Measurements from ENCODE around the gene COQ10A.
A peak's percentile ranks its signal among the peaks of the same experiment; 100 is the strongest.

The COQ10A gene

DNA sequence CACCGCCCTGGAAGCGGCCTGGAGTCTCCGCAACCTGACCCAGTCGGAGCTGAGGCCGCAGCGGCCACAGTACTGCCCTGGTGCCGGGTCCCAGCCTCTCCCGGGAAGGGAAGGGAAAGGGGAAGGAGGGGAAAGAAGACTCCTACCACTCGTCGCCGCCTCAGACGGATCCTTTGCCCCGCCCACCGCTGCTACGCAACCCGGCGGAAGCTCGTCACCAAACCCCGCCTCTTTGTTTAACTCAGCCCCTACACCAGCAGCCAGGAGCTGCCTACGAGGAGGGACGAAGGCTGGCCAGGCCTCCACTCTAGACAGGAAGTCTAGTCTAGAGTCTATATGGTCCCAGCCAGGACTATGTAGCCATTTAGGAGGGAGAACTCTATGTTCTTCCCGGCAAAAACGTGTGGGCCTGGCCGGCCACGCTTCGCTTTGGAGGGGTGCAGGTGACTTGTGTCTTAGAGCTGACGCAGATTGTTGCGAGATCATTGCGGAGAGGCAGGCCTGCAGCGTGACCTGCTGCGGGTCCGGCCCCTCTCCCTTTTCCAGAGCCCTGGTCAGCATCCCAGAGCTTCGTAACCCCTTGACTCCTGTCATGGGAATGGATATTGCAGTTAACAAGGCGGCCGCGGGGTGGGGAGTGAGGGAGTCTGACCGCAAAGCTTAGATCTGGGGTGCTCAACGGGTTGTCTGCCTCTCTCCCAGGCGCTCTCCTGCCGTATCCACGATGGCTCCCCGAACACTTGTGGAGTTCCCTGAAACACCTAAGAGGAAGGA, 44.8 kb upstream of the COQ10A start, which contains the start of gene RNF41:
TSS of gene RNF41 (minus strand) at position 166 of the 774 bp plus-strand sequence. CDS start 7,875 bp downstream, outside the sequence.
- Histone ChIP-seq H3K79me1 (ENCODE audit: low read length) (peaks cover 15% of the 10 kb centered on the region), H3K18ac (ENCODE audit: low read length) (peak within 1 kb of the TSS; percentile 95), H2BK12ac (ENCODE audit: low read length) (peak within 1 kb of the TSS; percentile 28), H3K9me3 (ENCODE audit: insufficient read depth, low read depth, low read length) (peaks cover 3% of the 10 kb centered on the region), H3K23ac (ENCODE audit: low read length) (no peak within 1 kb of the TSS), H3K27me3 (ENCODE audit: insufficient read depth, low read length) (no peaks in the 10 kb centered on the region), H3K14ac (ENCODE audit: low read length) (peak within 1 kb of the TSS; percentile 81), H2AK5ac (ENCODE audit: low read length) (peak within 1 kb of the TSS; percentile 98), H4K91ac (ENCODE audit: low read depth, low read length) (peak within 1 kb of the TSS; percentile 90), H3K4me1 (ENCODE audit: control insufficient read depth in 1 of 2, insufficient read depth in 2 of 2, low read length in 2 of 2) (peaks cover 2 to 19% of the 10 kb centered on the region in 2 experiments), H3K9ac (ENCODE audit: low read length) (peak within 1 kb of the TSS; percentile 83), H3K4ac (ENCODE audit: low read depth, low read length) (peak within 1 kb of the TSS; percentile 65), H4K12ac (ENCODE audit: low read depth, low read length) (peak within 1 kb of the TSS; percentile 85), H3K27ac (ENCODE audit: low read depth, low read length) (peak within 1 kb of the TSS; percentile 98), H3K79me2 (ENCODE audit: control insufficient read depth, insufficient read depth, low read length, poor library complexity) (peaks cover 7% of the 10 kb centered on the region), H3K4me3 (ENCODE audit: low read depth, low read length) (peak within 1 kb of the TSS; percentile 79), H2BK5ac (ENCODE audit: low read depth, low read length, poor library complexity) (peak within 1 kb of the TSS; percentile 82), H2BK120ac (ENCODE audit: insufficient read depth, low read length, poor library complexity) (peak within 1 kb of the TSS; percentile 48), H3K36me3 (ENCODE audit: control insufficient read depth in 1 of 2, insufficient read depth in 2 of 2, low read length in 2 of 2) (peaks cover 2 to 3% of the 10 kb centered on the region in 2 experiments), H2AFZ (ENCODE audit: insufficient read depth, low read length, poor library complexity) (peak within 1 kb of the TSS; percentile 82), H4K8ac (ENCODE audit: low read depth, low read length) (peak within 1 kb of the TSS; percentile 98), H3K4me2 (ENCODE audit: low read length) (peak within 1 kb of the TSS; percentile 94)
- no CpG with 5 or more reads among the region's 42 CpGs for WGBS (ENCODE audit: extremely low coverage, insufficient coverage, insufficient read length)
- DNase-seq = peak; percentile 98 to 99

DNA sequence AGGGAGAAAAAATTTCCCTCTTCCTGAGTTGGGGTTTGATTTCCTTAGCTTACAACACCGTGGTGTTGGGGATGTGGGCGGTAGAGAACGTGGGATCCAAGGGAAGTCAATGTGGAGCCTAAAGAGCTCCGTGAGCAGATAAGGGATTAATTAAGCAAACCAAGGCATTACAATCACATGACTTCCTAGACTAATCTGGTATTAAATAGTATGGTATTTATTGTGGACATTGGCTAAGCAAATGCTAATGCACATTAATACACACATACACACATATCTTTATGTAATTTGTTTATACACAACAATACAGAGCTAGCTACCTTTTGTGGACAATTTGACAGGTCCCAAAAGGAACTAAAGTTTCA, 44.2 kb upstream of the COQ10A start:
- Histone ChIP-seq H3K18ac (ENCODE audit: low read length) (peak overlapping the region; percentile 95), H3K79me2 (ENCODE audit: control insufficient read depth, insufficient read depth, low read length, poor library complexity) (peaks cover 6% of the 10 kb centered on the region), H3K4me2 (ENCODE audit: low read length) (peak overlapping the region; percentile 78), H3K4me1 (ENCODE audit: control insufficient read depth in 1 of 2, insufficient read depth in 2 of 2, low read length in 2 of 2) (peaks cover 2 to 19% of the 10 kb centered on the region in 2 experiments), H2BK12ac (ENCODE audit: low read length) (peak overlapping the region; percentile 28), H4K12ac (ENCODE audit: low read depth, low read length) (peak overlapping the region; percentile 85), H3K4ac (ENCODE audit: low read depth, low read length) (peak overlapping the region; percentile 65), H4K91ac (ENCODE audit: low read depth, low read length) (peak overlapping the region; percentile 90), H3K14ac (ENCODE audit: low read length) (peak overlapping the region; percentile 81), H2BK5ac (ENCODE audit: low read depth, low read length, poor library complexity) (peak overlapping the region; percentile 82), H3K9me3 (ENCODE audit: insufficient read depth, low read depth, low read length) (peaks cover 3% of the 10 kb centered on the region), H2AK5ac (ENCODE audit: low read length) (peak overlapping the region; percentile 98), H3K27me3 (ENCODE audit: insufficient read depth, low read length) (no peaks in the 10 kb centered on the region), H3K79me1 (ENCODE audit: low read length) (peaks cover 15% of the 10 kb centered on the region), H3K4me3 (ENCODE audit: low read depth, low read length) (no peak overlapping the region), H4K8ac (ENCODE audit: low read depth, low read length) (peak overlapping the region; percentile 98), H3K27ac (ENCODE audit: low read depth, low read length) (peak overlapping the region; percentile 98), H2AFZ (ENCODE audit: insufficient read depth, low read length, poor library complexity) (peak overlapping the region; percentile 82), H2BK120ac (ENCODE audit: insufficient read depth, low read length, poor library complexity) (peak overlapping the region; percentile 48), H3K23ac (ENCODE audit: low read length) (no peak overlapping the region), H3K36me3 (ENCODE audit: control insufficient read depth in 1 of 2, insufficient read depth in 2 of 2, low read length in 2 of 2) (peaks cover 2% of the 10 kb centered on the region in 2 experiments), H3K9ac (ENCODE audit: low read length) (peak overlapping the region; percentile 24)
- peak in 1 of 2 donors; percentile 40 for DNase-seq
- WGBS (ENCODE audit: extremely low coverage, insufficient coverage, insufficient read length) = no CpG with 5 or more reads among the region's 4 CpGs

DNA sequence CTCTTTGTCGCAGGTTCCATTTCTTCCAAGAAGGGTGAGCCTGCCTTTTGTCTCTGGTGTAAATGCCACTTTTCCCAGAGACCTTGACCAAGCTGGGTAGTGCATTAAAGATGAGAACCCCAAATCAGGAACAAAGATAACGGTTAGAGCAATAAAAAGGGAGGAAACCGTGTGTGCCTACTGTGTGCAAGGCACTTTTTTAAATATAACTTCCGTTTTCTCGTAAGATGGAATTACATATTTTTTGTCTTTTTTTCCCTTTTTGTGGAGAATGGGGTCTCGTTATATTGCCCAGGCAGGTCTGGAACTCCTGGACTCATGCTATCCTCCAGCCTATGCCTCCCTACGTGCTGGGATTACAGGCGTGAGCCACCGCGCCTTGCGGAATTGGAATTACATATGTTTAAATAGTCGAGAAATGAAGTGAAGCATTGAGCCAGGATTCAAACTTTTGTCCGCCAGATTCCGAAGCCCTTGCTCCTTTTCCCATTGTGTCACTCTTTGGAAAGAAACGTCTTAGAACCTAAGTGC, 43.1 kb upstream of the COQ10A start:
- peak overlapping the region; percentile 92 for H4K8ac ChIP-seq (ENCODE audit: low read depth, low read length)
- H3K27ac ChIP-seq (ENCODE audit: low read depth, low read length) = peak overlapping the region; percentile 58
- peak overlapping the region; percentile 77 for H3K4me2 ChIP-seq (ENCODE audit: low read length)
- H2BK12ac ChIP-seq (ENCODE audit: low read length) = no peak overlapping the region
- no peak overlapping the region for H2BK5ac ChIP-seq (ENCODE audit: low read depth, low read length, poor library complexity)
- peaks cover 2 to 19% of the 10 kb centered on the region in 2 experiments for H3K4me1 ChIP-seq (ENCODE audit: control insufficient read depth in 1 of 2, insufficient read depth in 2 of 2, low read length in 2 of 2)
- H3K4me3 ChIP-seq (ENCODE audit: low read depth, low read length) = no peak overlapping the region
- H3K36me3 ChIP-seq (ENCODE audit: control insufficient read depth in 1 of 2, insufficient read depth in 2 of 2, low read length in 2 of 2) = peaks cover 0 to 2% of the 10 kb centered on the region in 2 experiments
- peak overlapping the region; percentile 68 for H2BK120ac ChIP-seq (ENCODE audit: insufficient read depth, low read length, poor library complexity)
- peak overlapping the region; percentile 42 for H3K9ac ChIP-seq (ENCODE audit: low read length)
- H3K14ac ChIP-seq (ENCODE audit: low read length) = peak overlapping the region; percentile 73
- H3K79me2 ChIP-seq (ENCODE audit: control insufficient read depth, insufficient read depth, low read length, poor library complexity) = peaks cover 5% of the 10 kb centered on the region
- H3K27me3 ChIP-seq (ENCODE audit: insufficient read depth, low read length) = no peaks in the 10 kb centered on the region
- H3K23ac ChIP-seq (ENCODE audit: low read length) = no peak overlapping the region
- peaks cover 15% of the 10 kb centered on the region for H3K79me1 ChIP-seq (ENCODE audit: low read length)
- no CpG with 5 or more reads among the region's 15 CpGs for WGBS (ENCODE audit: extremely low coverage, insufficient coverage, insufficient read length)
- no peak for DNase-seq
- no peak overlapping the region for H3K4ac ChIP-seq (ENCODE audit: low read depth, low read length)
- no peak overlapping the region for H2AK5ac ChIP-seq (ENCODE audit: low read length)
- H4K12ac ChIP-seq (ENCODE audit: low read depth, low read length) = no peak overlapping the region
- H3K18ac ChIP-seq (ENCODE audit: low read length) = no peak overlapping the region
- peak overlapping the region; percentile 72 for H4K91ac ChIP-seq (ENCODE audit: low read depth, low read length)
- peaks cover 3% of the 10 kb centered on the region for H3K9me3 ChIP-seq (ENCODE audit: insufficient read depth, low read depth, low read length)
- peak overlapping the region; percentile 72 for H2AFZ ChIP-seq (ENCODE audit: insufficient read depth, low read length, poor library complexity)

DNA sequence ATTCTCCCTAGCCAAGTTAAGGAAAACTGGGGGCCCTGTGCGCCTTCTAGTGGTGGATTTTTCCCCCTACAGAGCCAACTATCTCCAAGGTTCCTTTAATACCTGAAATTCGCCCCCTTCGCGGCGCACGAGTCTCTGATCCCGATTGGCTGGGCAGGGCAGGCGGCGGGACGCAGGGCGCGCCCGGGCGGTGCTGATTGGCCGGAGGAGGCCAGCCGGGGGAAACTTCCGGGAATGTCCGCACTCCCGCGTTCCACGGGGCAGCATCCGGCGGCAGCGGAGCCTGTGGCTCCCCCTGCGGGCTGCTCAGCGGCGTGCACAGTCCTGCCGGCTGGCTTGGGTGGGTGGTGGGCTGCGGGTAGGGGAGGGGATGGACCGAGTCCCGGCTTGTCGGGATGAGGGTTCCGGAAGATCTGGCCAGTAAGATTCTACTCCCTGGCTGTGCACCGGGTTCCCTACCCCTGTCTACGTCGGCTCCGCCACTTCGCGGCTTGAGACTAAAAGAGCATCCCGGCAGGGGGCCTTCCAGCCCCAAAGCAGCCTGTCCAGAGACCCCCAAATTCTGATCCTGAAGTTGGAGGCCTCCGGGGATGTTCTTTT, 42.5 kb upstream of the COQ10A start, which contains the start of gene NABP2:
TSS of gene NABP2 (plus strand) at position 241 of the 600 bp plus-strand sequence. CDS start 515 bp downstream, outside the sequence.
- H3K9ac ChIP-seq (ENCODE audit: low read length) = peak within 1 kb of the TSS; percentile 79
- peak within 1 kb of the TSS; percentile 92 for H4K8ac ChIP-seq (ENCODE audit: low read depth, low read length)
- H3K18ac ChIP-seq (ENCODE audit: low read length) = peak within 1 kb of the TSS; percentile 22
- no peak within 1 kb of the TSS for H3K4ac ChIP-seq (ENCODE audit: low read depth, low read length)
- H4K12ac ChIP-seq (ENCODE audit: low read depth, low read length) = peak within 1 kb of the TSS; percentile 39
- H3K79me1 ChIP-seq (ENCODE audit: low read length) = peaks cover 15% of the 10 kb centered on the region
- peak within 1 kb of the TSS; percentile 23 for H2AK5ac ChIP-seq (ENCODE audit: low read length)
- DNase-seq = peak; percentile 99
- H3K27me3 ChIP-seq (ENCODE audit: insufficient read depth, low read length) = no peaks in the 10 kb centered on the region
- peaks cover 3% of the 10 kb centered on the region for H3K9me3 ChIP-seq (ENCODE audit: insufficient read depth, low read depth, low read length)
- H3K79me2 ChIP-seq (ENCODE audit: control insufficient read depth, insufficient read depth, low read length, poor library complexity) = peaks cover 5% of the 10 kb centered on the region
- H4K91ac ChIP-seq (ENCODE audit: low read depth, low read length) = peak within 1 kb of the TSS; percentile 72
- H2AFZ ChIP-seq (ENCODE audit: insufficient read depth, low read length, poor library complexity) = peak within 1 kb of the TSS; percentile 72
- H3K36me3 ChIP-seq (ENCODE audit: control insufficient read depth in 1 of 2, insufficient read depth in 2 of 2, low read length in 2 of 2) = peaks cover 0 to 3% of the 10 kb centered on the region in 2 experiments
- H3K14ac ChIP-seq (ENCODE audit: low read length) = peak within 1 kb of the TSS; percentile 73
- no CpG with 5 or more reads among the region's 41 CpGs for WGBS (ENCODE audit: extremely low coverage, insufficient coverage, insufficient read length)
- peak within 1 kb of the TSS; percentile 68 for H2BK120ac ChIP-seq (ENCODE audit: insufficient read depth, low read length, poor library complexity)
- peak within 1 kb of the TSS; percentile 58 for H3K27ac ChIP-seq (ENCODE audit: low read depth, low read length)
- peaks cover 2 to 19% of the 10 kb centered on the region in 2 experiments for H3K4me1 ChIP-seq (ENCODE audit: control insufficient read depth in 1 of 2, insufficient read depth in 2 of 2, low read length in 2 of 2)
- H3K23ac ChIP-seq (ENCODE audit: low read length) = no peak within 1 kb of the TSS
- peak within 1 kb of the TSS; percentile 77 for H3K4me2 ChIP-seq (ENCODE audit: low read length)
- peak within 1 kb of the TSS; percentile 70 for H3K4me3 ChIP-seq (ENCODE audit: low read depth, low read length)
- no peak within 1 kb of the TSS for H2BK12ac ChIP-seq (ENCODE audit: low read length)
- no peak within 1 kb of the TSS for H2BK5ac ChIP-seq (ENCODE audit: low read depth, low read length, poor library complexity)

All from trophoblast cell (in vitro differentiated cells and primary cell).